HG03060 (cell line): ENCODE measurements around the gene DSG1.
"Not testable (repeated sequence)": the region's sequence is repeated elsewhere in the genome, so short reads cannot be mapped to it uniquely, and the experiment has no call there.

Experiments
- ATAC-seq: cut with Tn5 transposase; IDR thresholded peaks from one replicate; pipeline ENCODE4 v1.9.1; 2021; ENCODE audit warnings: low read depth, moderate number of reproducible peaks; ENCODE audit not compliant: unreplicated experiment

DSG1 gene

GRCh38 chr18:31329787-31330438 is 12.0 kb downstream of the DSG1 start:
- ATAC-seq, result no peak

GRCh38 chr18:31343454-31343853 is 25.5 kb downstream of the DSG1 start:
- no peak for ATAC-seq

GRCh38 chr18:31353336-31353735 is 35.4 kb downstream of the DSG1 start:
- not testable (repeated sequence) for ATAC-seq

GRCh38 chr18:31354990-31355389 is 37.0 kb downstream of the DSG1 start:
- ATAC-seq, result no peak

DNA sequence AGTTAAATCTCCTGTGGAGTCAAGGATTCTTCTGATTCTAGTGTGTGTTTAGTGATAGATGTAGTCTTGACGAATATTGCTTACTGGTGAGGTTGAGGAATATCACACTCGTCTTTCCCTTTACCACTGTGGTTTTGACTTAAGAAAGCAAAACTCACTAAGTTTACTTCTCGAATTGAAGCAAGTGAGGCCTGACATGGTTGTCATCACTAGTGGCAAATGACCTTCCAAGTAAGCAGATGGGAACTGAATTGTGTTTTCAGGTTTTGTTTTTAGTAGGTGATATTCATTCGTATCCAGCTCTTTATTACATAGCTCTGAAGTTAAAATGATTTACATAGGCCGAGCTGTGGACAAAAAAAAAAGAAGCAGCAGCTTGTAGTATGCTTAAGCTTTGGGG is 38.1 kb downstream of the DSG1 start:
- ATAC-seq, result no peak

DNA sequence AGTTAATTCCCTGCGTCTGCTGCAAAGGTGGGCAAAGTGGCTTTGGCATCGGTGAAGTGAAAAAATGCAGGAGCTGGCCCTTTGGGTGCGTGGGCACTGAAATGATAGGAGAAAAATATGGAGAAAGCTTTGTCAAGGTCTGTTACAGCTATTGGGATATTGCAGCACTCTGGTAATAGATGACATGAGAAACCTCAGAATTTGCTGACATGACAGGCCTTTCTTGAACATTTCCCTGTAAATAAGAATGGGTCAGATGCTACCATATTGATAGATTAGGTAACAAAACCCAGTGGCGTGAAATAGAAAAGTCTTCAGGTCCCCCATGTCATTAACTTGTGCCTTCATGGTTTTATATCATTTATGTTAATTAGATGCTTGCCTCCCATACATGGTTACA is 46.2 kb downstream of the DSG1 start:
- no peak for ATAC-seq

DNA sequence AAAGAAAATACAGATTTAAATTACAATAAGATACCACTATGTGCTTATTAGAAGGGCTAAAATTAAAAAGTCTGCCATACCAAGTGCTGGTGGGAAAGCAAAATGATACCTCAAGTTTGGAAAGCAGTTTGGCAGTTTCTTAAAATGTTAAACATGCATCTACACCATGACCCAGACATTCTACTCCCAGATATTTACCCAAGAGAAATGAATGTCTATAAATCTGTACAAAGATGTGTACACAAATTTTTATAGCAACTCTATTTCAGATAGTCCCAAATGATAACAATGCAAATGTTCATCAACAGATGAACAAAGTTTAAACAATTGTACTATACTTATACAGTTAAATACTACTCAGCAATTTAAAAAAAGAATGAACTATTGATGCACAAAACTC is 51.5 kb downstream of the DSG1 start:
- ATAC-seq, result no peak

GRCh38 chr18:31371989-31372388 is 54.0 kb downstream of the DSG1 start:
- ATAC-seq, result no peak

DNA sequence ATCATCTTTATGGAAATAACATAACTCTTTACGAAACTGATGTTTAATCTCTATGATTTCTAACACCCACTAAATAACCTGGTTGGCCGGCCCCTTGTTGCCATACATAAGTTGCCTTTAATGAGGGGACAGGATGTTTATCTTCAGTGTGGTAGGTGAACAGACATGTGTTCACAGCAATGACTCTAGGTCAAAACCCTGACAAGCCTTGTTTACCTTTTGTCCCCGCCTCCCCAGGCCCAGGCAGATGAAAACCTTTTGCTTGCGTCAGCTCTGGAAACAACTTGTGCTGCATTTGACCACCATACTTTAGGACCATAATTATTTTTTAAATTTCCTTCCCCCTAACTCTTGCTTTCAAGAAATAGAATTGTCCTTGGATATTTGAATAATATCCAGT is 55.7 kb downstream of the DSG1 start:
- no peak for ATAC-seq

DNA sequence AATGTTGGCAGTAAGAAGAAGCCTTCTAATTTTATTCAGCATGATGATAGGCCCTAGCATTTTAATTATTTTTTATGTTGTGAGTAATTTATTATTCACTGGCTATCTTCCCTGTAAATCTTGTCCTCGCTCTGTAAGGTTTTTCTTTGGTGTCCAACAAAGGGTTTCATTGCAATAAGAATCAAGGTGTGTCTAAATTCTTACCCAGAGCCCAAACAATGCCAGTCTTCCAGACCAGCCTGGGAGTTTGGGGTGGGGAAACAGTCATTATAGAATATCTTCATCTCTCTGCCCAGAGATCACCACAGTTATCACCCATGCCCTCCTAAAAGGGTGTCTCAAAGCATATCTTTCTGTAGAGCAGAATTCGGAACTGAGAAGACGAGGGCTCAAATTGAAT is 58.5 kb downstream of the DSG1 start, which contains the start of gene DSG4:
DSG4 (plus strand) TSS at position 301 of the 400 bp plus-strand sequence. CDS start 135 bp downstream, outside the sequence.
- ATAC-seq, result no peak

GRCh38 chr18:31380912-31381311 is 63.0 kb downstream of the DSG1 start:
- no peak for ATAC-seq

GRCh38 chr18:31382107-31382506 is 64.1 kb downstream of the DSG1 start:
- ATAC-seq, result no peak

DNA sequence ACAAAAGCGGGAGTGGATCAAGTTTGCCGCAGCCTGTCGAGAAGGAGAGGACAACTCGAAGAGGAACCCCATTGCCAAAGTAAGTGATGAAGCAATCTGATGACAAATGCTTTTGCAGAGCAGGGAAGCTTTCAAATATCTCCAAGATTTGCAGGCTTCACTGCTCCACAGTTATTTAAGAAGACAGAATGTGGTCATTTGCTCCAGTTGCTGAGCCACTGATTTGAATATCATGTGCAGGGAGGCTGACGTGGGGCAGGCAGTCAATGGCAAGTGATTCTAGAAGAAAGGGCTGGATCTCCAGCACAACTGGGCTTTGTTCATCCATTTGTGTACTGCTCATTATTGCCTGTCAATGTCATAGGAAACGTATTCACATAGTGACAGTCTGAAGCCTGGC is 68.8 kb downstream of the DSG1 start:
- ATAC-seq, result no peak

- ATAC-seq, result no peak
Observed at GRCh38 chr18:31393286-31393685, 75.3 kb downstream of the DSG1 start.

DNA sequence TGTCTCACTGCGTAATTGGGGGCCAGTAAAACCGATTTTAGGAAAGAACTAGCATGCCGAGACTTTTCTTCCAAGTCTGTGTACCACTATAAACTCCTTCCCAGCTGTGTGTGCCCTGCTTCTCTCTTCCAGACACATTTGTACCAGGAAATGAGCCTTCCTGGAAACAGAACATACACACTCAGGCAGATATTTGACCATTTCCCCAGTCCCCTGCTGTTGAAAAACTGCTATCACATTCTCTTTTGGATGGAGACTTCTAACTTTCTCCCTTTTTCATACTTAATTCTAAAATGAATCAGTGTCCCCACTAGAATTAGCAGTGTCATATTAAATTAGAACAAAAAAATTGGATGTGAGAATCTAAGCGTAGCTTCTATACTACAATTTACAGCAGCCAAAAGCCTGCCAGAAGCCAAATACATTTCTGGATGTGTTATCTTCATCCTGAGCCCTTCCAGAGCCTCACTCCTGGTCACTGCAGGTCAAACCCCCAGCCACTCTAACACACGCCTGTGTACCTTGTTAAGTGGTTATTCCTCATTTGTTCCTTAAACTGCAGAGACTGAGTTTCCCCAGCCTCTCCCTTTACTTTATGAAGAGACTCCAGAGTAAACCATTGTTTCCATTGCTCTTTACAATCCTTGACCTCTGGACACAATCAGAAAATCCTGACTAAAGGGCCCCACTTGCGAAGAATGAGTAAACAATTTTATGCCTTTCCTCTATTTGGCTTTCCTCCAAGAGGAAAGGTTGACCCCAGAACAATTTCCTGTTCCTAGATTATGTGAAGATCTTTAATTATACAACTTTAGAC is 79.0 kb downstream of the DSG1 start:
- ATAC-seq, result no peak

- no peak for ATAC-seq
Observed at GRCh38 chr18:31398191-31398590, 80.2 kb downstream of the DSG1 start.

GRCh38 chr18:31399306-31400032 is 81.5 kb downstream of the DSG1 start:
- no peak for ATAC-seq

DNA sequence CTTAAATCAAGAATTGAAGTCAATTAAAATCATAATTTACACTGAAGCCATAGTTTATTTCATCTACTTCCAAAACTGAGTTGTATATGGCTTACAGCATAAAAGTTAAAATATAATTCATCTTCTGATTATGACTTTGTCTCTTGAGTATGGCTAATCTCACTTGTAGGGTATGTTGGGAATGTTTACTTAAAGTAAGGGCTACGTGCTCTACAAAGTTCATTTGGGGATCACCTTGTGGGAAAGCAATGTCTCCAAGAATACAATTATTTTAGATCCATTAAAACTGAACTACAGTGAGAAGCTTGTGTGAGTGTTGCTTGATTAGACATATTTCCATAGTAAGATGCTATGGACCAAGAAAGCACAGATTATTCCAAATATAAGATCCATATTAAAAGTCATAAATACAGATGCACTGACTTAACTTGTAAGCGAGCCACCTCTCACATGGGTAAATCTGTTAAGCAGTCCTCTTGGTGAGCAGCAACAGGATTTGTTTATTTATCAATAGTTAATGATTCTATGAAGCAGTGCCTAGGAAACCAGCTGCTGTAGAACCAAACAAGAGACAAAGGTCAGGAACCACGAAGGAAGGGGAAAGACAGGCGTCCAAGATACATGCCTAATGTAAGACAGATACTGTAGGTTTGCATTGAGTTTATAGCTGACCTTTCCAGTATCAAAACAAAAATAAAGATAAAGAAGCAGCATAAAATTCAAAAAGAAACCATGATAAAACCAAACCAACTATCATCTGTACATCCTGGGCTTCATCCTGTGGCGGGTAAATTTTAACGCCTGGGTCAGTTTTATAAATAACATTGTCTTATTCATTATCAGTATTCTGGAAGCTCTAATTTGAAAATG is 83.4 kb downstream of the DSG1 start:
- no peak for ATAC-seq

DNA sequence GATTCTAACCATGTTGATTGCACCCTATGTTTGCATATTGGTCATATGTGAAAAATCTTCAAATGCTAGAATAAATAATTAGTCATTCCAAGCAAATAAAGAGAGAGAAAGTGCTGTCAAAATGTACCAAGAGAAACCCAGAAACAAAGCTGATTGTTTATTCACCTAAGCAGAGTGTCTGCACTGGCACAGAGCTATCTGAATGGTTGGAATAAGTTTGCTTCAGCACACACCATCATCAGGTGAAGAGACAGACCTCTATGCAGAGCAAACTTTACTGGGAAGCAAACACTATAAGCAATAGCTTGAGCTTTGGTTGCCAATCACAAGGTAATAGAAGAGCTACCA is 84.0 kb downstream of the DSG1 start:
- ATAC-seq, result no peak

DNA sequence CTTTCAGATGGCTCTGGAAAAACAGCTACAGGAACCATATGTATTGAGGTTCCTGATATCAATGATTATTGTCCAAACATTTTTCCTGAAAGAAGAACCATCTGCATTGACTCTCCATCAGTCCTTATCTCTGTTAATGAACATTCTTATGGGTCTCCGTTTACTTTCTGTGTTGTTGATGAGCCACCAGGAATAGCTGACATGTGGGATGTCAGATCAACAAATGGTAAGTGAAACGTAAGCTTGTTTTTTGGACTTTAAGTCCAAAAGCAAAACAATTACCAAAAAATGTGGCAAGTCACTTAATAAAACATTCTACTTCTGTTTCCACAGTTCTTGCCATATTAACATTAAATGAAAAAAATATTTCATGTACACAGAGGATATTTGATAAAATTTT is 85.4 kb downstream of the DSG1 start:
- ATAC-seq, result no peak
